Mucosa of descending colon (tissue), 3 donors: ENCODE results near the gene CARD19. TPM values are rescaled to one million over a fixed set of nuclear protein-coding genes. Genes with fewer than 3 reads are reported as not detected.

Source experiments
- ATAC-seq: fragments of 200-7000 bp; cut with Tn5 transposase; one replicate; pipeline ENCODE4 v1.9.1; 2020; ENCODE audit warnings: mild to moderate bottlenecking, moderate library complexity
- DNase-seq, 3 donors: peaks; one replicate each; pipeline ENCODE4 v3.0.0-alpha.2; 2020
- H3K36me3 ChIP-seq: fragments of 200-600 bp; one replicate; pipeline ENCODE4 v1.8.0; 2021; ENCODE audit warnings: low read depth, mild to moderate bottlenecking
- H3K4me1 ChIP-seq: fragments of 200-600 bp; one replicate; pipeline ENCODE4 v1.8.0; 2021; ENCODE audit warnings: low read depth, mild to moderate bottlenecking
- H3K4me3 ChIP-seq: fragments of 200-600 bp; one replicate; pipeline ENCODE4 v1.8.0; 2021; ENCODE audit warnings: mild to moderate bottlenecking
- H3K9me3 ChIP-seq: fragments of 200-600 bp; one replicate; pipeline ENCODE4 v1.8.0; 2021; ENCODE audit warnings: mild to moderate bottlenecking
- CTCF ChIP-seq: fragments of 200-600 bp; IDR thresholded peaks from one replicate; pipeline ENCODE4 v1.8.0; 2022; ENCODE audit warnings: antibody characterized with exemption, mild to moderate bottlenecking
- intact Hi-C, 2 donors: fragments of 100-400 bp; cut with DNase I in 1 of 2; cut with micrococcal nuclease in 1 of 2; formaldehyde crosslinking; loops; one replicate each; pipeline versions ENCODE4 v1.11.0 to v1.11.1; 2022; cut with DNase I, micrococcal nuclease
- total RNA-seq, 3 donors: library from RNA; stranded (reverse); fragmentation: NEBNext Ultra II Directional in 2 of 3; extraction: Animal tissue kit (Norgen Biotek cat#: 25700) in 2 of 3; gene quantifications; one replicate each; pipeline versions ENCODE4 v1.2.1 to v1.2.4, GENCODE V29; 2021 to 2023
- donor health status: DM: no; HTN: no; CAD: no; lungs with moderate emphysema.
- donor health status: DM: no; HTN: no; CAD: no.
- donor health status: DM: no; HTN: yes; CAD: no.

Gene CARD19
- total RNA-seq, 3 donors from 2014 or later, result 39.1 to 47.8 (median 44.2) TPM

DNA sequence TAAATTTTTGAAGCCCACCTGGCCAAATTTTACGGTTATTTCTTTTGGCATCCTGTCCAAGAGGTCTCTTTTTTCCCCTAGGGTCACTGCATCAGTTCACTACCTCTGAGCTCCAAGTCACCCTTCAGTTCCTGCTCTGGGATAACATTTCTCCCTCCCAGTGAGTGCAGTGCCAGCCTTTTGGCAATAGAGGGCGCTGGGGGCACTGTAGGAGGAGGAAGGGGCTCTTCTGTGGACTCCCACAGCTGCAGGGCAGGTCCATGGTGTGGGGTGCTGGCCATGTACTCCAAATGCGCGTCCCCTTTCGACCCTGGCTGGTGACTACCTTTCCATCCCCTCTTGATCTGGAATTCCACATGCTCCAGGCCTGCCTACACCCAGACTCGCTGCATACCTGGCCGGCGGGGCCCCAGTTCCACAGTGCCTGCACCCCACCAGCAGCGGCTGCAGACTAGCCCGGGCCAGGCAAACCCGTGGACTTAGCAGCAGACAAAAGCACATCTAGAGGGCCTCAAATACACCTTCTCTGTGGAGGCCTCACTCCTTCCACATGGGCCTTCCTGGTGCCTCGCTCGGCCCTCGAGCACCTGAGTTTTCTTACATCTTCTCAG lies 58.4 kb downstream of the CARD19 start:
- H3K4me3 ChIP-seq, result no peak overlapping the region
- H3K36me3 ChIP-seq, result no peaks in the 10 kb centered on the region
- DNase-seq, result peak in 2 of 3 donors; percentile 45 to 51
- H3K9me3 ChIP-seq, result no peaks in the 10 kb centered on the region
- H3K4me1 ChIP-seq, result no peaks in the 10 kb centered on the region
- peak; percentile 40 for TF ChIP-seq CTCF
- ATAC-seq, result peak; percentile 80
- intact Hi-C loops, result loop anchor here in 1 of 2 donors (10.0 kb wide), 1 partner anchor 150 kb away; no protein-coding TSS in a partner anchor

- no peaks in the 10 kb centered on the region for H3K9me3 ChIP-seq
- no peak for TF ChIP-seq CTCF
- intact Hi-C loops, result loop anchor here in 1 of 2 donors (10.0 kb wide), 1 partner anchor 149 kb away; no protein-coding TSS in a partner anchor
- H3K4me1 ChIP-seq, result no peaks in the 10 kb centered on the region
- no peaks in the 10 kb centered on the region for H3K36me3 ChIP-seq
- H3K4me3 ChIP-seq, result no peak overlapping the region
- ATAC-seq (no peak), DNase-seq (no peak)
Observed at GRCh38 chr9:93155716-93156474, 59.9 kb downstream of the CARD19 start.

GRCh38 chr9:93156475-93157008 lies 60.5 kb downstream of the CARD19 start:
- no peak for TF ChIP-seq CTCF
- no peaks in the 10 kb centered on the region for H3K36me3 ChIP-seq
- H3K9me3 ChIP-seq, result no peaks in the 10 kb centered on the region
- H3K4me3 ChIP-seq, result no peak overlapping the region
- intact Hi-C loops, result loop anchor here in 1 of 2 donors (10.0 kb wide), 1 partner anchor 148 kb away; no protein-coding TSS in a partner anchor
- ATAC-seq, result no peak
- H3K4me1 ChIP-seq, result no peaks in the 10 kb centered on the region
- no peak for DNase-seq

DNA sequence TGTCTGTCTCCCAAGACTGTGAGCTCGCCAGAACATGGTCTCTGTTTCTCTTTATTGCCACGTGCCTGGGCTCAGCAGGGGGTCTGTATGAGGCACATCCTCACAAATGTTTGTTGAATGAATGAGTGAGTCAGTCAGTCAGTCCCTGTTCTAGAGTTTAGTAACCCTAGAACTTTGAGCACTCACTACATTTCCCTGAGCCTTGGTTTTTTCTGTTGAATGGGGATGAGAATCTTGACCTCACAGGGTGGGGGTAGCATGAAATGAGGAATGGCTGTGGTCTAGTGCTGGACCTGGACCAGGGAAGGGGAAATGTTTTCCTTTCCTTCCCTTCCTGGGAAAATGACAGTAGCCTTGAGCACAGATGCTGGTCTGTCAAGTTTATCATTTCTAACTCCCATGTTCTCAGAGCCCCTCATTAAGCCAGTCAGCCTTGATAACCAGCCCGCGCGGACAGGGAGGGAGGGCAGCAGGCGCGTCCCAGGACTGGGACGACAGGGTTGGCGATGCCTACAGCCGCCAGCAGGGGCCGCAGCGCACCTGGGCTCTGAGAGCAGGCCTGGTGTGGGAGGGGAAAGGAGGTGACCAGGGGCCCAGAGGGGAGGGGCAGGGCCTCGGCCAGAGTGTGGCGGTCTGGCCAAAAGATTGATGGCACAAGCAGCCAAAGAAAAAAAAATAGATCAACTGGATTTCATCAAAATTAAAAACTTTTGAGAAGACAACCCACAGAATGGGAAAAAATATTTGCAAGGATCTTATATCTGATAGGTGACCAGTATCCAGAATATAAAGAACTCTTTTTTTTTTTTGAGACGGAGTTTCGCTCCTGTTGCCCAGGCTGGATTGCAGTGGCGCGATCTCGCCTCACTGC lies 63.8 kb downstream of the CARD19 start:
- H3K36me3 ChIP-seq, result no peaks in the 10 kb centered on the region
- peak; percentile 90 for TF ChIP-seq CTCF
- ATAC-seq (peak; percentile 99), DNase-seq (peak; percentile 86 to 90 (median 90))
- no peaks in the 10 kb centered on the region for H3K4me1 ChIP-seq
- no peaks in the 10 kb centered on the region for H3K9me3 ChIP-seq
- H3K4me3 ChIP-seq, result no peak overlapping the region
- intact Hi-C loops, result loop anchor here (2.0 to 10.0 kb wide), 2 partner anchors 35 to 145 kb away; no protein-coding TSS in a partner anchor
